Activated T-cell treated with anti-CD3 and anti-CD28 coated beads, Interleukin-2, amount 50 U/mL, for 1 hour (primary cell): ENCODE data around the gene RAB35.
A peak's percentile ranks its signal among the peaks of the same experiment; 100 is the strongest.

Experiments used
- DNase-seq: peaks from one replicate; pipeline ENCODE4 v3.0.0-alpha.2; 2020

RAB35 gene

DNA sequence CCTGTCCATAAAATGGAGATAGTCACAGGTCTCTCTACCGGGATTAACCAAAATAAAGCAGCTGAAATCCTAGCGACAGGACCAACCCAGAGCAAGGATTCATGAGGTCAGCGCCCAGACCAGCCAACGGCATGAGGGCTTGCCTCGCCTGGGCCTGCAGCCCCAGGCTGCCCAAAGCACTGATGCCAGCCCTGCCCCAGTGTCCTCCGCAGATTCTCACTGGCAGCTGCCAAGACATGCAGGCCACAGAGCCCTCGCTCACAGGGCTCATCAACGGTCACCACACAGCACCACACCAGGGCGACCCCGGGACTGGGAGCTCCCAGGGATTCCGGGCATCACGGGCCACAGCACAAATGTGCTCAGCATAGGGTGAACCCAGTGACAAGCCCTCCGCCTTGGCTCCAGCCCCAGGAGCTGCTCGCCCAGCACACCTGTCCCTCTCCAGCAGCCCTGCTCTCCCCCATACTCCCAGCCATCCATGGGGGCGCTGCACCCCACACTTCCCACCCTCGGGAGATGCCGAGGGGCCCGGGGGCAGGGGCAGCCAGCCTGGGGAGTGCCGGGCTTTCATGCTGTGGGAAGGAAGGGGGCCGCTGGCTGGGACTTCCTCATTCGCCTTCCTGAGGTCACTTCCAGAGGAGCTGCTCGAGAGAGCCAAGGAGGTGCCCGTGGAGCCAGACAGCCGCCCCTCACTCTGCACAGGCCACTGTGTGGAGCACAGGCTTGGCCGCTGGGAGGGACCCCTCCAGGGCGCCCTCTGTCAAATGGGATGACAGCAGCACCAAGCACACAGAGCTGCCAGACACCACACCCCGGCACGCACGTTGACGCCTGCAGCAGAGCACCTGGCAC is 14.1 kb downstream of the RAB35 start:
- no peak for DNase-seq

- no peak for DNase-seq
These were observed 14.9 kb downstream of the RAB35 start for GRCh38 chr12:120101617-120102016.

- no peak for DNase-seq
These were observed 15.4 kb downstream of the RAB35 start for GRCh38 chr12:120101182-120101581.

GRCh38 chr12:120100630-120101029 is 15.9 kb downstream of the RAB35 start:
- DNase-seq = no peak

- DNase-seq = no peak
These were observed 16.8 kb downstream of the RAB35 start for GRCh38 chr12:120099738-120100137.

GRCh38 chr12:120098756-120099470 is 17.6 kb downstream of the RAB35 start:
- no peak for DNase-seq

- DNase-seq = no peak
These were observed 19.8 kb downstream of the RAB35 start for GRCh38 chr12:120096671-120097202.

DNA sequence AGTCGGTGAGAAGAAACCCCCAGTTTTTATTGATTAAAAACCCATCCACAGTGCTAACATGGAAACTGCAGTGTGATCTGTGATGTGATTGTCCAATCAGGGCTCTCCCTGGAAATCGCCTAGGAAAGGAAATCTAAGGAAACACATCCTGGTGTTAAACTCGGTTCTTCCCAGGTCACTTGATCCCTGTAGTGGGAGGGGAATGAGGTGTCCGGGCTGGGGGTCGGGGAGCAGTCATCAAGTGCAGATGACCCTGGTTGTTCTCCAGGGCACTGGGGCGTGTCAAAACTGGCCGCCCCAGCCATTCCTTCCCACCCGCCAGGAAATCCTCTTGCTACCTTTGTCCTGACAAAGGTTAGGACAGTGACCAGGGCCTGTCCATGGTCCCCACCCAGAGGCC is 20.8 kb downstream of the RAB35 start:
- no peak for DNase-seq

GRCh38 chr12:120095331-120095730 is 21.2 kb downstream of the RAB35 start:
- no peak for DNase-seq

GRCh38 chr12:120094485-120094884 is 22.1 kb downstream of the RAB35 start:
- no peak for DNase-seq

GRCh38 chr12:120093592-120094355 is 22.8 kb downstream of the RAB35 start:
- DNase-seq = no peak

DNA sequence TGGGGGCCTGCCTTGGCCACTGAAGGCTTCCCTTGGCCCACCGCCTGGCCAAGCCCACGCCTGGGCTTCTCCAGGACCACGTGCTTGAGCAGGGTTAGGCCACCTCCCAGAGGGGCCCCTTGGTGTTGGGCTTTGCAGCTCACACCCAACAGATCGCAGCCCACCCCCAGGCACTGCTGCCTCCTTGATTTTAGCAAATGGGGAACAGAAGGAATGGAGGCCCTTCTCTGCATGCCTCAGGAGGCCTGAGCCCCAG is 23.3 kb downstream of the RAB35 start:
- no peak for DNase-seq

GRCh38 chr12:120092551-120093335 is 23.8 kb downstream of the RAB35 start:
- DNase-seq = no peak

DNA sequence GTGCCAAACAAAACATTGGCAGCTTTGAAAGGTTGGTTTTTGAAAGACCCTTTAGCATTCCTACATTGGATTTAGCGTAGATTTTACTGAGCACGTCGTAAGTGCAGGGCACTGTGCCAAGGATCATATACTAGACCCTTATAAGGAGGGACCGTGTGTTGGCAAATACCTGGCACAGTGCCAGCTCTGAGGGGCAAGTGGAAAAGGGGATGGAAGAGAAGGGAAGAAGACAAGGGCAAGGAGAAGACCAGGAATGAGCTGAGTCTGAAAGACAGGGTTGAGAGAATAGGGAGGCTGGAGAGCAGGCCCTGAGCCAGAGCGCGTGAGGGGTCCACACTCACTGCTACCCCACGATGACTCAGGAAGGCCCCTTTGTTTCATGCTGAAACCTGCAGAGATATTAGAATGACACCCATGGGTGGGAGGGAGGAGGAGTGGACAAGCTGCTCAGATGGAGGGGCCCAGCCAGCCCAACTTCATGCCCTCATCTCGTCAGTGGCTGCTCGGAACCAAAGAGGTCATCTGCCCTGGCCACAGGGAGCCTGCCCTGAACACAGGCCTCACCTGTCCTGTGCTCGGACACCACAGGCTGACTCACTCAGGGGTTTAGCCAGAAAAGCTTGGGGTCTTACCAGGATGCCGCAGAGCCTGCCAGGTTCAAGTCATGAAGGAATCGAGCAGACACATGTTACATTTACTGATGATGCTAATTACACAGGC is 25.0 kb downstream of the RAB35 start:
- no peak for DNase-seq

DNA sequence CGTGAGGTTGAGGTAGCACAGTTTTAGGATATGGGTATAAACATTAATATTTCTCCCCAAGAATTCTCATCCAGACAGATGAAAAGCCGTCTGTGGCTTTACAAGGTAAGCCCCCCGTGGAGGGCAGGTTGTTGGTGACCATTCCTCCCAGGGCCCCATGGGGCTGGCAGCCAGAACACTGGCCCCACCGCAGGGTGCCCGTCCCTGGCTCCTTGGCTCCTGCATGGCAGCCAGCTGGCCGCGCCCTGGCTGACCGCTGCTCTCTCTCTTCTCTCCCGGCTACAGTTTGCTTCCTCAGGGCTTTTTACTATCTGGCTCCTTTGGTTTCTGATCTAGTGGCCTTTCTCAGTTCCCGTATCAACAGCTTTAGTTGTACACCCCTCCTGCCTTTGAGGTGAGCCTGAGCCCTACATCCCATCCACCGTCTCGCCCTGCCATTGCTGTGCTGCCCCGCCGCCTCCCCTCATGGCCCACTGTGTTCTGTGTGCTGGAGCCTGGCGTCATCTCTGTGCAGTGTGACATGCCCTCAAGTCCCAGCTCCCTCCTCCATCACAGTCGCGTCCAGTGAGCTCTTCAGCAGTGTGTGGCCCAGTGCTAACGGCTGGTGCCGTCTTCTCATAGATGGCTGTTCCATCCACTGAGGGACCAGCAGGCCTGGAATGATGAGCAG is 25.8 kb downstream of the RAB35 start:
- no peak for DNase-seq

DNA sequence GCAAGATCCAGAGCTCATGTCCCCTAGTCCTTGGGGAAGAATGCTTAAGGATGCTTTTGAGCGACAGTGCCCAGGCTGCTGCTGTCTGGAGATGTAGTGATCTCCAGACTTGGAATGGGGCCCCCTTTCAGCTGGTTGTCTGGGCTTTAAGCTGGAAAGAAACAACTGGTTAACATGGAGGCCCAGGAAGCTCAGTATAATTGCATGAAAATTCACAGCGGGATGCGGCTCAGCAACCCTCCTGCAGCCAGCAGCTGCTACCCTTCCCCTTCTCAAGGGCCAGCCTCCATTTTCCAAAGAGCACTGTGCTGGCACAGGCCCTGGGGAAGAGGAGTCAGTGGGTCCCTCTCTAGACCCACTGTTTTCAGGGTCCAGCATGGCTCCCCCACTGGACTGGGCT is 26.3 kb downstream of the RAB35 start:
- DNase-seq = no peak

DNA sequence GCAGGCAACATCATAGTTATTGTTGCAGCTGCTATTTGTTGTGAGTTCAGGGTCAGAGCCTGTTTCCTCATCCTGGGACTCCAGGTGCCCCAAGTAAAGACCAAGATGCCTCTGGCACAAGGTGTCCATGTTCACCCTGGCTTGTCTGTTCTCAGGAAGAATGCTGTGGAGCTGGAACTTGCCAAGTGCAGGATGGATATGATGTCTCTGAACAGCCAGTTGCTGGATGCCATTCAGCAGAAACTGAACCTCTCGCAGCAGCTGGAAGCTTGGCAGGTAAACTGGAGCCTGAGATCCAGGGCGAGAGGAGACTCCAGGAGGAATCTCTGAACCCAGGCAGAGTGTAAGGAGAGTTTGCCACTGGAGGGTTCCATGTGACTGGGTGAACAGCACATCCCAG is 26.8 kb downstream of the RAB35 start:
- no peak for DNase-seq

DNA sequence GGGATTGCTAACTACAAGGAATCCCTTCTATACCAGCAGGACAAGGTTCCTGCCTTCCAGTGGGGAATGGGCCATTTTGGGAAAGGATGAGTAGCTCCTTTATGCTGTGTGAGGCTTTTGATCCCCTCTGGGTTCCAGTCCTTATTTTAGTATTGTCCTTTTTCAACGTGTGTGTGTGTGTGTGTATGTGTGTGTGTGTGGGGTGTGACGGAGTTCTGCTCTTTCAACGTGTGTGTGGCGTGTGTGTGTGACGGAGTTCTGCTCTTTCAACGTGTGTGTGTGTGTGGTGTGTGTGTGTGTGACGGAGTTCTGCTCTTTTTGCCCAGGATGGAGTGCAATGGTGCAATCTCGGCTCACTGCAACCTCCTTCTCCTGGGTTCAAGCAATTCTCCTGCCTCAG is 27.4 kb downstream of the RAB35 start:
- no peak for DNase-seq

DNA sequence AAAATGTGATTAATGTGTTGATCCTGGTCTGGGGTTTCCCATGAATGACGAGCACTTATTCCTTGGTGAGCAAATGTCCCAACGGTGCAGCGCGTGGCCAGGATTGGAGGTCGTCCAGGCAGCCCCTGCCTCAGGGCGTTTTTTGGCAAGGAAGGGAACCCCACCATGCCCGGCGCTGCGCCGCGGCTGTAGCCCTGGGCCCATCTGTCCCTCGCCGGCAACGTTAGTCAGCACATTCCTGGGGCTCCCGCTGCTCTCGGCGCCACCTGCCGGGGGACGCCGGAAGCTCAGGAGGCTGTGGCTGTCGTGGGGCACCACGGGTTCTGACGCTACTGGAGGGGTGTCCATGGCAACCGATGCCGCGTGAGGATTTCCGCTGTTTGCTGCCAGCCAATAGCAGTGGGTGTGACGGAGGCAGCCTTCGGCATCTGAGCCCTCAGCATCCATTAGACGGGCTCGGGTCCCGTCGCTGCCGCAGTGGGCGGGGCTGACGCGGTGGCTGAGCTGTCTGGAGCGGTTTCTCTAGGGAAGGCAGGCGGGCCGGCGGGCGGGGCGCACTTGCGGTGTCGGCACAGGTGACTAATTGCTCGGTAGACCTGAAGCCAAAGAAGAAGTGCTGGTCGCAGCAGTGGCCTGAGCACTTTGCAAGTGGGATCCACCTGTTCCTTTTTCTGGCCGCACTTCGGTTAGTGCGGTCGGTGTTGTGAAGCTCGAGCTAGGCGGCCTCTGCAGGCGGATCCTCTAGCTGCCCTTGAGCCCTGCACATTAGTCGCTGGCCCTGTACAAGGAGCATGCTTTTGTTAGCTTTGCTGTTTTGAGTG is 29.5 kb downstream of the RAB35 start:
- peak; percentile 99 for DNase-seq

DNA sequence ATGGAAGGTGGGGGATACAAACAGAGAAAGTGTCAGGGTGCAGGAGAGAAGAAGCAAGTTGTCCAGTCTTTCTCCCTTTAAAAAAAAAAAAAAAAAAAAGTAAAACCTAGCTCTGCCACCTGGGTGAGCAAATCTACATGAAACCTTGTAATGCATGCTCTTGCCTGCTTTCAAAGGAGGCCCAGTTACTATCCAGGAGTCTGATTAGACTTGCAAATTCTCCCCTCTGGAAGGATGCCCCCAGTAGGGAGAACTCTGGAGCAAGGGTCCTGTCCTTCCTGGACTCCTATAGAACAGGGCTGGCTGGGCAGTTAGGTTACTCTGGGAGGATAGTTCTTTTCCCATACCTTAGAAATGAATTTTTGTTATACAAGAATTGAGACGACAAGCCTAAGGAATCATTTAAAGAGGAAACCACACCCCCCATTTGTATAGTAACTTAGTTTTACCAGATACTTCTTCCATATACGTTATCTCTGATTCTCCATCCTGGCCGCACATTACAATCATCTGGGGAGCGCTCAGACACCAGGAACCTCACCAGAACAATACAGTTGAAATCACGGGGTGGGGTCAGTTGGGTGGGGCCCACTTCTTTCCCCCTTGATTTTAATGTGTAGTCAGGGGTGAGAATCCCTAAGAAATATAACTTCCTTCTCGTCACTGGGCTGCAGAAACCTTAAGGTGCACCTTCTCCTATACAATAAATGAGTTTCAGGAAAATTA is 30.5 kb downstream of the RAB35 start:
- no peak for DNase-seq
